ENCODE data around the gene LONP1.

LONP1 gene

GRCh38 chr19:5646703-5647102, 73.2 kb downstream of the LONP1 start:
- DNase-seq = no peak

GRCh38 chr19:5645409-5645808, 74.5 kb downstream of the LONP1 start:
- DNase-seq = no peak

- no peak for DNase-seq
Measured at GRCh38 chr19:5644037-5644436, 75.9 kb downstream of the LONP1 start.

GRCh38 chr19:5643060-5643459, 76.9 kb downstream of the LONP1 start:
- DNase-seq = no peak

GRCh38 chr19:5642204-5642603, 77.7 kb downstream of the LONP1 start:
- DNase-seq = no peak
